ENCODE data around the gene CCDC60. TPM values are rescaled to one million over a fixed set of nuclear protein-coding genes. Genes with fewer than 3 reads are reported as not detected.

The CCDC60 gene
- total and polyA plus RNA-seq, 4 donors: not detected

DNA sequence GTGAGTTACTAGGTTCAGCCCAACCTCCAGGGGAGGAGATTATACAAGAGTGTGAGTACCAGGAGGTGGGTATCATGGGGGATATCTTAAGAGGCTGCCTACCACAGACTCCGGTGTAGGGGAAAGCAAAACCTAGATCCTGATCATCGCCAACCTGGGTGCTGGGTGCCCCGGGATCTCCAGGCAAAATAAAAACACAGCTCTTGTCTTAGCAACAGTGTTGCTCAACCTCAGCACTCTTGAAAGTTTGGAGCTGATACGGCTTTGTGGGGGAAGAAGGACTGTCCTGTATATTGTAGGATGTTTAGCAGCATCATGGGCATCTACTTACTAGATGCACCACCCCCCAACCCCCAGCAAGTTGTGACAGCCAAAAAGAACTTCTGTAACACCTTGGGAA is 74.5 kb downstream of the CCDC60 start:
- 85 to 88% methylated on average over 4 of the region's 4 CpGs for WGBS, 2 donors
- no peak for DNase-seq
- Histone ChIP-seq H3K4me3 (ENCODE audit: low read length in 2 of 2) (no peak overlapping the region), H3K9me3 (ENCODE audit: control insufficient read depth, low read length) (no peaks in the 10 kb centered on the region), H3K27me3 (ENCODE audit: control insufficient read depth in 1 of 2, insufficient read depth in 2 of 2, low read length in 1 of 2) (peaks cover 0 to 2% of the 10 kb centered on the region in 2 donors), H3K27ac (ENCODE audit: low read depth in 1 of 2, low read length in 2 of 2) (no peak overlapping the region), H3K36me3 (ENCODE audit: control insufficient read depth in 1 of 2, insufficient read depth in 2 of 2, low read length in 1 of 2) (no peaks in the 10 kb centered on the region), H3K4me1 (ENCODE audit: control insufficient read depth in 1 of 2, insufficient read depth in 2 of 2, low read length in 2 of 2) (no peaks in the 10 kb centered on the region)
- no peak for ATAC-seq (ENCODE audit: low FRiP score)
- intact Hi-C loops (cut with DNase I): no loop called here

DNA sequence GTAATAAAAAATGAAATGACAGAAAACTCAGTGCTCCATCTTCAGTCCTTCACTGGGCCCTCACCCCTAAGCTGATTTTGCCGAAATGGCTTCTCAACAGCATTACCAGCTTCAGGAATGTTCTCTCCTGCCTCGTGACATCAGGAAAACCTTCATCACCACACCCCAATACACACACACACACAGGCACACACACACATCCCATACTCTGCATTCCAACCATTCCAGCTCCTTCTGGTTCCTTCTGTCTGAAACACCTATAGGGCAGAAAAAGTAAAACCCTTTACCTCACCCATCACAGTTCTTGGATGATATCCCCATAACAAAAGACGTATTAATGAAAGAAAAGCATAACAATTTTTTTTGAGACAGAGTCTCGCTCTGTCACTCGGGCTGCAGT is 75.9 kb downstream of the CCDC60 start:
- no peak for DNase-seq
- WGBS, 2 donors: 33 to 54% methylated on average over 5 of the region's 5 CpGs
- H3K4me1 ChIP-seq (ENCODE audit: control insufficient read depth in 1 of 2, insufficient read depth in 2 of 2, low read length in 2 of 2): no peaks in the 10 kb centered on the region
- ATAC-seq (ENCODE audit: low FRiP score): no peak
- intact Hi-C loops (cut with DNase I): loop anchor here (5.0 to 10.0 kb wide), 2 partner anchors 196 to 428 kb away; partner anchors contain the start of gene SRRM4 (in 2 of the 2)
- H3K4me3 ChIP-seq (ENCODE audit: low read length in 2 of 2): no peak overlapping the region
- H3K27me3 ChIP-seq (ENCODE audit: control insufficient read depth in 1 of 2, insufficient read depth in 2 of 2, low read length in 1 of 2): peaks cover 0 to 2% of the 10 kb centered on the region in 2 donors
- H3K9me3 ChIP-seq (ENCODE audit: control insufficient read depth, low read length): no peaks in the 10 kb centered on the region
- H3K36me3 ChIP-seq (ENCODE audit: control insufficient read depth in 1 of 2, insufficient read depth in 2 of 2, low read length in 1 of 2): no peaks in the 10 kb centered on the region
- no peak overlapping the region for H3K27ac ChIP-seq (ENCODE audit: low read depth in 1 of 2, low read length in 2 of 2)

DNA sequence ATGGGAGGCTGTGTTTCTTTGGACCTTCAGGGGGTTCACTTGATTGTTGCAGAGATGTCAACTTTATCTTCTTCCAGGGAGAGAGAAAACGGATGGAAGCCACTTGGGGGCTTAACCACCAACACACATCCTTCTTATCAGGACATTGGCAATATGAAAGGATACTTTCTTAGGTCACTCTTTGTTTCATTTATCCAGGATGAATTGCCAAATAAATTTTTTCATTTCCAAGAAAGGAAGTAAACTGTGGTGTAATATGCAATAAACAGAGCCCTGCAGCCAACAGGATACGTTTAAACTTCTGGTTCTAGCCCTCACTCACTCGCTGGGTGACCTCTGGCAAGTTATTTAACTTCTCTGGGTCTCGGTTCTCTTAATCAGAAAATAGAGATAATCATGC is 77.8 kb downstream of the CCDC60 start:
- WGBS, 2 donors: 50 to 55% methylated on average over 4 of the region's 4 CpGs
- H3K4me1 ChIP-seq (ENCODE audit: control insufficient read depth in 1 of 2, insufficient read depth in 2 of 2, low read length in 2 of 2): no peaks in the 10 kb centered on the region
- H3K27ac ChIP-seq (ENCODE audit: low read depth in 1 of 2, low read length in 2 of 2): no peak overlapping the region
- peaks cover 0 to 2% of the 10 kb centered on the region in 2 donors for H3K27me3 ChIP-seq (ENCODE audit: control insufficient read depth in 1 of 2, insufficient read depth in 2 of 2, low read length in 1 of 2)
- ATAC-seq (ENCODE audit: low FRiP score): no peak
- no peaks in the 10 kb centered on the region for H3K9me3 ChIP-seq (ENCODE audit: control insufficient read depth, low read length)
- no peak overlapping the region for H3K4me3 ChIP-seq (ENCODE audit: low read length in 2 of 2)
- H3K36me3 ChIP-seq (ENCODE audit: control insufficient read depth in 1 of 2, insufficient read depth in 2 of 2, low read length in 1 of 2): no peaks in the 10 kb centered on the region
- intact Hi-C loops (cut with DNase I): loop anchor here (5.0 to 10.0 kb wide), 2 partner anchors 198 to 430 kb away; partner anchors contain the start of gene SRRM4 (in 2 of the 2)
- no peak for DNase-seq

DNA sequence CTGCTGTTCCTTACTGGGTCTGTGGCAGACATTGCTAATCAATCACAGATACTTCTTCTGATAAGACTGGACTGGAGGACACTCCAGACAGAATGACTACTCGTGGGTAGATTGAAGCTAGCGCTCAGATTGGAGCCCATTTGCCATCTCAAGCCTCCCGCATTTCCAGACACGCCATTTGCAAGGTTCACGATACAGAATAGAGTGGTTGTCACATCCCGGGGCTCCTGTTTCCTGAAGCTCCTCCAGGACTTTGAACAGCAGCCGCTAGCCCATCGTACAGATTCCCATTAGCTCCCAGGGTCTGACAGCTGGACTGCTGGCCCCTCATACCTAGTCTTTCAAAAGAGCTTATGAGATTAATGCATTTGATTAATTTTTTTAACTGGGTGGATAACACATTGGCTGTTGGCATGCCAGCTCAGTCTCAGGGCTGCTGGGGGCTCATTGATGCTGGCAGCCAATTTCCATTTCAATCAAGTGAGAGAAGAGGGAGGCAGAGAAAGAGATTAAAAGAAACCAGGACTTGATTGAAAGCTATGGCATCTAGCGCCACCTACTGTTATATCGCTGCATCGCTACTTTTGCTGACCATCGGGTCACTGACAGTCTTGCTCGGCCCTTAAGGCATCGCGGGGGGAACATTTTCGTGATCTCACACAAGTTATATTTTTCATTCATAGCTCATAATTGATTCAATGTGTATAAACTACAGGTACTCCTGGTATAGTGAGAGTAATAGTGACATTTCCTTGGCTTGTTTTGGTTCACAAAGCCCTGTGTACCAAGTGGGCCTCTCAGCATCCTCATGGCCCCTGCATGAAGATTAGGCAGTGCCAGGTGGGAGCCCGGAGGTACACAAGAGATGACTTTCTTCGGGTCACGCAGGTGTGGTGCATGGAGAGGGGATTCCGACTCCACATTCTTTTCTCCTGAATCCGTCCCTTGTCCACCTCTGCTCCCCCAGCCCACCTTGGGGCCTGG is 78.6 kb downstream of the CCDC60 start:
- no peak overlapping the region for H3K4me3 ChIP-seq (ENCODE audit: low read length in 2 of 2)
- DNase-seq (peak in 1 of 2 donors; percentile 62), ATAC-seq (ENCODE audit: low FRiP score) (peak; percentile 72)
- H3K9me3 ChIP-seq (ENCODE audit: control insufficient read depth, low read length): no peaks in the 10 kb centered on the region
- 25 to 33% methylated on average over 21 of the region's 21 CpGs for WGBS, 2 donors
- no peaks in the 10 kb centered on the region for H3K4me1 ChIP-seq (ENCODE audit: control insufficient read depth in 1 of 2, insufficient read depth in 2 of 2, low read length in 2 of 2)
- H3K36me3 ChIP-seq (ENCODE audit: control insufficient read depth in 1 of 2, insufficient read depth in 2 of 2, low read length in 1 of 2): no peaks in the 10 kb centered on the region
- peaks cover 0 to 2% of the 10 kb centered on the region in 2 donors for H3K27me3 ChIP-seq (ENCODE audit: control insufficient read depth in 1 of 2, insufficient read depth in 2 of 2, low read length in 1 of 2)
- intact Hi-C loops (cut with DNase I): loop anchor here (1.0 to 10.0 kb wide), 3 partner anchors 198 to 431 kb away; partner anchors contain the start of gene SRRM4 (in 2 of the 2)
- H3K27ac ChIP-seq (ENCODE audit: low read depth in 1 of 2, low read length in 2 of 2): no peak overlapping the region

DNA sequence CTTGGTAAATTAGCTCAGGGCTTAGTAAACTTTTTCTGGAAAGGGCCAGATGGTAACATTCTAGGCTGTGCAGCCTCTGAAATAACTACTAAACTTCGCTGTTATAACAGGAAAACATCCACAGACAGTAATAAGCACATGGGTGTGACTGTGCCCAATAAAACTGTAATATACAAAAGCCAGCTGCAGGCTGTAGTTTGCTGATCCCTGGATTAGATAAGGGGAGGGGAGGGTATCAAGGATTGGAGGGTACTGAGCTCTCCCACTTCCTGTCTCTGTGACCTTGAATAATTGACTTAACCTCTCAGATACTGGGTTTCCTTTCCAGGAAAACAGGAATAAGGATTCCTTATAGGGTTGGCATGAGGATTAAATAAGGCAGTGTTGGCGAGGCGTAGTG is 81.2 kb downstream of the CCDC60 start:
- H3K9me3 ChIP-seq (ENCODE audit: control insufficient read depth, low read length): no peaks in the 10 kb centered on the region
- H3K36me3 ChIP-seq (ENCODE audit: control insufficient read depth in 1 of 2, insufficient read depth in 2 of 2, low read length in 1 of 2): no peaks in the 10 kb centered on the region
- DNase-seq (no peak), ATAC-seq (ENCODE audit: low FRiP score) (no peak)
- WGBS, 2 donors: 58 to 73% methylated on average over 3 of the region's 3 CpGs
- intact Hi-C loops (cut with DNase I): loop anchor here (2.0 to 10.0 kb wide), 2 partner anchors 201 to 301 kb away; no protein-coding TSS in a partner anchor
- H3K4me1 ChIP-seq (ENCODE audit: control insufficient read depth in 1 of 2, insufficient read depth in 2 of 2, low read length in 2 of 2): no peaks in the 10 kb centered on the region
- no peak overlapping the region for H3K27ac ChIP-seq (ENCODE audit: low read depth in 1 of 2, low read length in 2 of 2)
- H3K27me3 ChIP-seq (ENCODE audit: control insufficient read depth in 1 of 2, insufficient read depth in 2 of 2, low read length in 1 of 2): peaks cover 0 to 2% of the 10 kb centered on the region in 2 donors
- H3K4me3 ChIP-seq (ENCODE audit: low read length in 2 of 2): no peak overlapping the region

DNA sequence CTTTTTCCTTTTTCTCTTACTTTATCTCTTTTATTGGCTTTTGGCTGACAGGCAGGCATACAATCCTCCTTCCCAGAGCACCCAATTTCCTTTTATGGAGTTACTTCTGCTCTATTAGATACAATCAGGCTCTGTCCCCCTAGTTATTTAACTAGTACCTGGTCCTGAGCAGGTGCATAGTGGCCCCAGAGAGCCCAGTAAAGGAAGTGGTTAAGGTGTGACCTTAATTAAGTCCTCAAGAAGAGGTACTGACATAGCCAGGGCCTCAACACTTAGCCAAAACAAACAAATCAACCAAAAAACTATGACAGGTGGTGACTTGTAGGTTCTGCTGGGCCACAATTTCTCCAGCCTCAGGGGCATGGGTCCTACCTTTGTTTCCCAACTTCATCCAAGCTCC is 82.9 kb downstream of the CCDC60 start:
- no peak for ATAC-seq (ENCODE audit: low FRiP score)
- no peaks in the 10 kb centered on the region for H3K36me3 ChIP-seq (ENCODE audit: control insufficient read depth in 1 of 2, insufficient read depth in 2 of 2, low read length in 1 of 2)
- H3K9me3 ChIP-seq (ENCODE audit: control insufficient read depth, low read length): no peaks in the 10 kb centered on the region
- no peaks in the 10 kb centered on the region for H3K4me1 ChIP-seq (ENCODE audit: control insufficient read depth in 1 of 2, insufficient read depth in 2 of 2, low read length in 2 of 2)
- no peak for DNase-seq
- no peak overlapping the region for H3K27ac ChIP-seq (ENCODE audit: low read depth in 1 of 2, low read length in 2 of 2)
- intact Hi-C loops (cut with DNase I): loop anchor here in 1 of 2 donors (10.0 kb wide), 1 partner anchor 203 kb away; no protein-coding TSS in a partner anchor
- H3K27me3 ChIP-seq (ENCODE audit: control insufficient read depth in 1 of 2, insufficient read depth in 2 of 2, low read length in 1 of 2): peaks cover 0 to 2% of the 10 kb centered on the region in 2 donors
- no peak overlapping the region for H3K4me3 ChIP-seq (ENCODE audit: low read length in 2 of 2)

DNA sequence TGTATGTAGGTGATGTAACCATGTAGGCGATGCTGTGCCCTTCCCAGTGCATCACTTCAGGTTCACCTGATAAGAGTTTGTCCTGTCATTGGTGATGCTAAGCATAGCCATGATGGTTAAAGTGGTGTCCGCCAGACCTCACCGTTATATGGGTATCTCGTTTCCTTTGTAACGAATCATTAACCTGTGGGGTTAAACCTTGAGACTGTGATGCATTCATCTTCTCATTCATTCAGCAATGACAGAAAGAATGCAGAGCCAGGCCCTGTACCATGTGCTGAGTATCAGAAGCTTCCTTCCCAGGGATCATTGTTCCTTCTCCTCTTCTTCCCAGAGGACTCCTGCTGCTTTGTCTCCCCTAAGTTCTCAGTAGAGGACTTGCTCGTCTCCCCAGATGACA is 84.9 kb downstream of the CCDC60 start:
- intact Hi-C loops (cut with DNase I): loop anchor here in 1 of 2 donors (10.0 kb wide), 1 partner anchor 205 kb away; no protein-coding TSS in a partner anchor
- Histone ChIP-seq H3K36me3 (ENCODE audit: control insufficient read depth in 1 of 2, insufficient read depth in 2 of 2, low read length in 1 of 2) (no peaks in the 10 kb centered on the region), H3K27me3 (ENCODE audit: control insufficient read depth in 1 of 2, insufficient read depth in 2 of 2, low read length in 1 of 2) (no peaks in the 10 kb centered on the region), H3K4me3 (ENCODE audit: low read length in 2 of 2) (no peak overlapping the region), H3K9me3 (ENCODE audit: control insufficient read depth, low read length) (no peaks in the 10 kb centered on the region), H3K27ac (ENCODE audit: low read depth in 1 of 2, low read length in 2 of 2) (no peak overlapping the region), H3K4me1 (ENCODE audit: control insufficient read depth in 1 of 2, insufficient read depth in 2 of 2, low read length in 2 of 2) (no peaks in the 10 kb centered on the region)
- 68 to 80% methylated on average over 6 of the region's 6 CpGs for WGBS, 2 donors
- no peak for ATAC-seq (ENCODE audit: low FRiP score)
- no peak for DNase-seq

DNA sequence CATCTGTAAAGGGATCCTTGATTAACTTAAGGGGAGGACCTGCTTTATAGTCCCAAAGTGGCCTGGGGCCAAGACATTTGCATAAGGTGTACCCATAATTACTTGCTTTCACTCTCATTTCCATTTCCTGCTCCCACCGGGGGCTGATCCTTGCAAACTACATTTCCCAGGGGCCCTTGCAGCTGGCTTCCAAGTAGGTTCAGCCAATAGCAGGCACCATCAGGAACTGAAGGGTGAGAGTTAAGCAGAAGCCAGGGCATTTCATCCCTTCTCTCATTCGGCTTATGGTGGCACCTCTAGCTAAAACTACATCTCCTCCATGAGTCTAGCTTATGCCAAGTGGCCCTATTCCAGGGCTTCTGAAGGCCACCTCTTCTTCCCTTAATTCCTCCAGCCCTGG is 88.8 kb downstream of the CCDC60 start:
- WGBS, 2 donors: 14 to 21% methylated on average over 2 of the region's 2 CpGs
- H3K4me3 ChIP-seq (ENCODE audit: low read length in 2 of 2): no peak overlapping the region
- no peaks in the 10 kb centered on the region for H3K9me3 ChIP-seq (ENCODE audit: control insufficient read depth, low read length)
- H3K4me1 ChIP-seq (ENCODE audit: control insufficient read depth in 1 of 2, insufficient read depth in 2 of 2, low read length in 2 of 2): no peaks in the 10 kb centered on the region
- H3K27ac ChIP-seq (ENCODE audit: low read depth in 1 of 2, low read length in 2 of 2): no peak overlapping the region
- H3K27me3 ChIP-seq (ENCODE audit: control insufficient read depth in 1 of 2, insufficient read depth in 2 of 2, low read length in 1 of 2): no peaks in the 10 kb centered on the region
- intact Hi-C loops (cut with DNase I): no loop called here
- H3K36me3 ChIP-seq (ENCODE audit: control insufficient read depth in 1 of 2, insufficient read depth in 2 of 2, low read length in 1 of 2): no peaks in the 10 kb centered on the region
- no peak for DNase-seq
- ATAC-seq (ENCODE audit: low FRiP score): no peak
